GM12801 (cell line): ENCODE data around the gene NPAS2.

Source experiments
- TF ChIP-seq, protein P1 (sequence below): IDR thresholded peaks from one replicate; pipeline ENCODE4 v1.5.1; 2011; ENCODE audit warnings: control low read depth; ENCODE audit not compliant: insufficient read length; ENCODE audit errors: extremely low read depth

NPAS2 gene

DNA sequence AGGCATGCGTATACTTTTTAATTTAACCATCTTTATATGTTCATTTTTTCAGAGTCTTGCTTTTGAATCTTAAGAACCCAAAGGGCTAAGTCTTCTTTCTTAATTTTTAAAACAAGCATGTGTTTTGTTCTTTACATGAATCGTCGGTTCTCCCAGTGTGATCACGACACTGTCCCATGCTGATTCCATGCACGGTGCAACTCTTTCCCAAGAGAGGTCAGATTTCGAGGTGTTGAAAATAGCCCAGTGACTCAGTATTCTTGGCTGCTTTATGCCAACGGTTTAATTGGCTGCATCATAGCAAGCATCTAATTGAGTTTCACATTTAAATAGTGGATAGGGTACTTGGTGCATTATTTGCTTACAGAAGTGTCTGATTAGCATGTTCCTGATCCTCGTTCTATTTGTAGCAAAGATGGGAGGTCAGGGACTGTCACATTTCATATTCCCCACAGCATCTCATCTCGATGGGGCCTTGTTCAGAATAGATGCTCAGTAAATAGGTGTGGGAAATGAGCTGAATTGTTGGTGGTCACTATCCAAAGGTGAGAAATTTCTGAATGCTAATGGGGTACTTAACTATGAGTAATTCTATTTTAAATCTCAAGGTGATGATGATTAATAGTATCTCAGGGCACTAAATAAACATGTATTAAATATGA, 2.8 kb downstream of the NPAS2 start:
- TF ChIP-seq, protein P1, sequence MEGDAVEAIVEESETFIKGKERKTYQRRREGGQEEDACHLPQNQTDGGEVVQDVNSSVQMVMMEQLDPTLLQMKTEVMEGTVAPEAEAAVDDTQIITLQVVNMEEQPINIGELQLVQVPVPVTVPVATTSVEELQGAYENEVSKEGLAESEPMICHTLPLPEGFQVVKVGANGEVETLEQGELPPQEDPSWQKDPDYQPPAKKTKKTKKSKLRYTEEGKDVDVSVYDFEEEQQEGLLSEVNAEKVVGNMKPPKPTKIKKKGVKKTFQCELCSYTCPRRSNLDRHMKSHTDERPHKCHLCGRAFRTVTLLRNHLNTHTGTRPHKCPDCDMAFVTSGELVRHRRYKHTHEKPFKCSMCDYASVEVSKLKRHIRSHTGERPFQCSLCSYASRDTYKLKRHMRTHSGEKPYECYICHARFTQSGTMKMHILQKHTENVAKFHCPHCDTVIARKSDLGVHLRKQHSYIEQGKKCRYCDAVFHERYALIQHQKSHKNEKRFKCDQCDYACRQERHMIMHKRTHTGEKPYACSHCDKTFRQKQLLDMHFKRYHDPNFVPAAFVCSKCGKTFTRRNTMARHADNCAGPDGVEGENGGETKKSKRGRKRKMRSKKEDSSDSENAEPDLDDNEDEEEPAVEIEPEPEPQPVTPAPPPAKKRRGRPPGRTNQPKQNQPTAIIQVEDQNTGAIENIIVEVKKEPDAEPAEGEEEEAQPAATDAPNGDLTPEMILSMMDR = no peak

DNA sequence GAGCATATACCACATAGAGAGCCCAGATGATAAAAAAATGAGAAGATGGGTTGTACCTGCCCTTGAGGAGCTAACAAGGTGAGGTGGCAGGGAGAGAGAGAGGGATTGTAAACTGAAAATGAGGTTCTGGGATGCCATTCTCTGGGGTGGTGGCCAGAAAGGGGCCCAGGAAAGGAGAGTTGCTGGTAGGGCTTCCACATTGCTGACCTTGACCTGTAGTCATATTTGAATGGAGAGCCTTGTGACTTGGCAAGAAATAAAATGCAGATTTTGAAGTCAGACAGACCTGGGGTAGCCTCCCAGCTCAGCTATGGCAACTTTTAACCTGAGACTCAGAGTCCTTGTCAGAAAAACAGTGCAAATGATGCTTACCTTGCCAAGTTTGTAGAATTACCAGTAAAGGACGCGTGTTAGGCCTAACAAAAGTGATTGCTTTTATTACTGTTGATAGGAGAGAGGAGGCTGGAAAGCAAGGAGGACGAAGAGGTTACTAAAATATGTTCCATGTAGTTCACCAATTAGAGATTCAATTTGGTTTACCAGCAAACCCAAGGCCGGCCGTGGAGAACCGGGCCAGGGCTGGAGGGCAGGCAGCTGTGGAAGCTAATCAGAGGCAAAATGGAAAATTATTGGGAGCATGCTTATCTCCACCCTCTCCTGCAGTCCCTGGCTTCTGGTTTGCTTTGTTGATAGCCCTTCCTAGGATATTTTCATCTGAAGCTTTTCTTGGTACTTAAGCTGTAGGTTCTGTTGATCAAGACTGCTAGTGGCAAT, 3.9 kb downstream of the NPAS2 start:
- TF ChIP-seq, protein P1 = no peak

DNA sequence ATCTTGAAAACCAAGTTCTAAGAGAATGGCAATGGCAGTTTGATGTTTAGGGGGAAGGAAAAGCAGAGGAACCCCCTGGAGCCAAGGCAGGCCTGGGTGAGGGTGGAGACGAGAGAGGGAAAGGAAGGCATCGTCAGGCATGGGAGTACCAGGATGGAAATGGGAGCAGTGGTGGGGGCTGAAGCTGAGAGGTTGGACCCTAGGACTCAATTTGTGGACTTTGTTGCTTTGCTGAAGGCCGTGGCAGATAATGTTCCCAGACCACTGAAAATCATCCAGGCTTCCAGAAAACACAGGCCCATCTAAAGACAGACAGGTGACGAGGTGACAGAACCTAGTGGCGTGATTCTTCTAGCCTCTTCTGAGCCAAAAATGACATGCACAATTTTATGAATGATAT, 4.9 kb downstream of the NPAS2 start:
- TF ChIP-seq, protein P1 = no peak

DNA sequence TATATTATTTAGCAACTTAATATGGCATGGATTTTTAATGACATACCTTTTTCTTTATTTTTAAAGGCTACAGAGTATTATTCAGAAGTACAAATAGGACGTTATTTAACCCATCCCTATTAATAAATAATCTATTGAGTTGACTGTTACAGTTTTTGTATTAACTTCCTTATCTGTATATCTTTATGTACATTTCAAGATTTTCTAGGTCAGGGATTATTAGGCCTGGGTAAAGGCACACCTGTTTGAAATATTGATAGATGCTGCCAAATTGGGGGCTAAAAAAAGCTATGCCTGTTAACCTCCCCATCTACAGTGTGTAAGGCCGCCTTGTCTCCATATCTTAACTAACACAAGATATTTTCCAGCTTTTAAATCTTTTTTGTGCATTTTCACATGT, 6.6 kb downstream of the NPAS2 start:
- TF ChIP-seq, protein P1 = no peak

- TF ChIP-seq, protein P1 = no peak
These were observed 11.3 kb downstream of the NPAS2 start for GRCh38 chr2:100831158-100831750.

DNA sequence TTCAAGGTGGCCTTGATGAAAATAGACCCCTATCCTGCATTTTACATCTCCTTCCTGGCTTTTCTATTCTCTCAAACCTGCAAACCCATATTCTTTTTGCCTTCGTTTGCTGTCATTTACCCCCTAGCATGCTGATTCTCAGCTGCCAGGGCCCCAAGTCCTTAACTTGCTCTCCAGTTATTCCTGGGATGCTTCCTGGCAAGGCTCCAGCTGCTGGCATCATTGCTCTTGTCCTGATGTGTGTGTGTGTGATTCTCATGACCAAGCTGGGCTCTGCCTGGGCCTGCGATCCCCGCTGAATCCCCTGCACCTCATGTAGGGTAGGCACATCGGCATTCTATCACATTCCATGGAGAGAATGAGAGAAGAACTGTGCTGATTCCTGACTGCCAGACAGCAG, 11.9 kb downstream of the NPAS2 start:
- TF ChIP-seq, protein P1 = no peak

DNA sequence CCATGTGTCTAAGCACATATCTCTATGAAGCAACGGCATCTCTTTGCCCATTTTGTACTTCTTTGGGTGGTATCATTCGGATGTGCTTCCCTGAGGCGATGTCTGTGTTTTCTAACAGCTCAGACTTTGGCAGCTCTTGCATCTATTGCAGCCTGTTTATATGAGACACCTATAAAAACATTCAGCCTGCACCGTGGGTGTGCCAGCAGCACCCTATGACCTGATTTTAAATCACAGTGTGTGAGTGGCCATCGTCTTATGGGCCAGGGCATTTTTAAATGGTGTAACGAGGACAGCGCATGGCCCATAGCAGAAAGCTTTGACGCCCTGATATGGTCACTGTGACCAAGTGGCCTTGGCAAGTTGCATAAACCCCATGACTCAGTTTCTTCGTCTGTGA, 12.9 kb downstream of the NPAS2 start:
- TF ChIP-seq, protein P1 = no peak
